WI38 (cell line): Measurements from ENCODE around the gene FHL5.

Experiments used
- H3K4me3 ChIP-seq: 2 replicates; pipeline ENCODE4 v1.5.1; 2011; ENCODE audit warnings: low read depth, mild to moderate bottlenecking, control low read depth, low read length
- TF ChIP-seq, protein P1 (sequence below): IDR thresholded peaks from 2 replicates; pipeline ENCODE4 v1.5.1; 2012; ENCODE audit warnings: low read depth, mild to moderate bottlenecking, control low read depth, low read length

FHL5 gene

DNA sequence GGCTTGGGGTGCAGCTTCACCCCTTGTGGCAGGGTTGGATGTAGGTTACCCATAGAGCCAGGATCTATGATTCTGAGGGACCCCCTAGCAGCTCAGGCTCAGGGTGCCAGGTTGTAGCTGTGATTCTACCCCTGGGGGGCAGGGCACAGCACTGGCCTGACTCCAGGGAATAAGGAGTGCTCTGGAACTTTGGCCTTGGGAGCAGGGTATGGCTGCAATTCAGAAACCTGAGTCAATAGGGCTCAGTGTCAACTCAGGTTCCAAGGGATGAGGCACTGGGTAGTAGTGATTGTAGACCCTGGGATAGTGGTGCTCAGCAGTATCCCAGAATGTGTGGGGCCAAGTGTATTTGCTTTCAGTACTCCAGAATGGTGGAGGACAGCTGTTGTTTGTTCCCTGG is 8.6 kb downstream of the FHL5 start:
- TF ChIP-seq, protein P1, sequence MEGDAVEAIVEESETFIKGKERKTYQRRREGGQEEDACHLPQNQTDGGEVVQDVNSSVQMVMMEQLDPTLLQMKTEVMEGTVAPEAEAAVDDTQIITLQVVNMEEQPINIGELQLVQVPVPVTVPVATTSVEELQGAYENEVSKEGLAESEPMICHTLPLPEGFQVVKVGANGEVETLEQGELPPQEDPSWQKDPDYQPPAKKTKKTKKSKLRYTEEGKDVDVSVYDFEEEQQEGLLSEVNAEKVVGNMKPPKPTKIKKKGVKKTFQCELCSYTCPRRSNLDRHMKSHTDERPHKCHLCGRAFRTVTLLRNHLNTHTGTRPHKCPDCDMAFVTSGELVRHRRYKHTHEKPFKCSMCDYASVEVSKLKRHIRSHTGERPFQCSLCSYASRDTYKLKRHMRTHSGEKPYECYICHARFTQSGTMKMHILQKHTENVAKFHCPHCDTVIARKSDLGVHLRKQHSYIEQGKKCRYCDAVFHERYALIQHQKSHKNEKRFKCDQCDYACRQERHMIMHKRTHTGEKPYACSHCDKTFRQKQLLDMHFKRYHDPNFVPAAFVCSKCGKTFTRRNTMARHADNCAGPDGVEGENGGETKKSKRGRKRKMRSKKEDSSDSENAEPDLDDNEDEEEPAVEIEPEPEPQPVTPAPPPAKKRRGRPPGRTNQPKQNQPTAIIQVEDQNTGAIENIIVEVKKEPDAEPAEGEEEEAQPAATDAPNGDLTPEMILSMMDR, result no peak
- H3K4me3 ChIP-seq, result no peak overlapping the region

- TF ChIP-seq, protein P1, result no peak
- H3K4me3 ChIP-seq, result no peak overlapping the region
These were observed 12.4 kb downstream of the FHL5 start for GRCh38 chr6:96575359-96575758.

DNA sequence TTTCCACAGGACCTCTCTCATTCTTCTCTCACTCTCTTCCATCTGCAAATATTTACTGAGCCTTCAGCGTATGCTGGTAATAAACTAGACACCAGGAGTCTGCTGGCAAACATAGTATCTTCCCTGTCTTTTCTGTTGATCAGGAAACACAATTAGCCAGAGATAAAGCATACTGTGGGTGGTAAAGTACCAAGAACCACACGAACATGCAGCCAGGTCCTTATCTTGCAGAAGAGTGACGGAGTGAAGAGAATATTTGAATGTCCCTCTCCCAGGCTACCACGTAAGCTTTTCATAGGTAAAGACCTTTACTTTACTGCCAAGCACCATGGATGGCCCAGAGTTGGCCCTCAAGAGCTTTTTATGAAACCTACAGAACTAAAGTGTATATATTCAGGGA is 13.3 kb downstream of the FHL5 start:
- TF ChIP-seq, protein P1, result no peak
- no peak overlapping the region for H3K4me3 ChIP-seq

GRCh38 chr6:96582021-96582420 is 19.1 kb downstream of the FHL5 start:
- TF ChIP-seq, protein P1, result no peak
- no peak overlapping the region for H3K4me3 ChIP-seq

DNA sequence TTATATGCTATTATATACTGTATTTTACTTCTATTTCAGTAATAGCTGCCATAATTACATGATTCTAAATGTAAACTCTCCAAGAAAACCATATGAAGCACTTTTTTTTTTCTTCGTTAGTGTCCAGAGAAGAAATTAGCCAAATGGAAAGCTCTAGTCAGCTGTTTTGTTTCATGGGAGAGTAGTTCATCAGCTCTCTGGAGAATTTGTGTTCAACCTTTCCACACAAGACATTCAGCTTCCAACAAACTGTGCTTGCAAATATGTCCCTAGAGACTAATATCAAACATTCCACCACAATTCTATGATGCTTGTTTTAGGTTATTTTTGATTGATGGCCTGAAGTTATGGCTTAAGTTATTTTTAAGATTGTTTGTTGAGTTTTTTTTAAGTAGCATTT is 19.5 kb downstream of the FHL5 start:
- no peak overlapping the region for H3K4me3 ChIP-seq
- TF ChIP-seq, protein P1, result no peak

- TF ChIP-seq, protein P1, result no peak
- no peak overlapping the region for H3K4me3 ChIP-seq
These were observed 41.5 kb downstream of the FHL5 start for GRCh38 chr6:96604420-96604819.

DNA sequence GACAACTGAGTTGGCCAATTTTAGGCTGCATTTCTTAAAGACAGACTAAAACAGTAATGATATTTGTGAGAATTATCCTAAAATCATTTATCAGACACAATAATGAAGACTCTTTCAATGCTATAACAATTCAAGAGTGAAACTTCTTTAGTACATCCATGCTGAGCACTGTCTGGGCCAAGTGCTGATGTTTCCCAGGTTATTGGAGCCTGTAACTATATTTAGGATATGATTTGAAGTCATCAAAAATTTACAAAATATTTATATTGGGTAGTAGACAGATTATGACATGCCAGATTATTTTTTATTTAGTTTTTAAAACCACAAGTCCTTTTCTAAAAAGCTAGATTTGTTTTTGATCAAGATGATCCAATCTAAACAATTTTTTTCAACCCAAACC is 45.1 kb downstream of the FHL5 start:
- TF ChIP-seq, protein P1, result no peak
- H3K4me3 ChIP-seq, result no peak overlapping the region
